ENCODE measurements around the gene FBH1. TPM values are rescaled to one million over a fixed set of nuclear protein-coding genes. Genes with fewer than 3 reads are reported as not detected.

The FBH1 gene
- total RNA-seq, 1 donor = 93.7 TPM

GRCh38 chr10:5985029-5985428 lies 95.0 kb downstream of the FBH1 start:
- H3K4me2 ChIP-seq (ENCODE audit: insufficient read depth, low read length) = no peak overlapping the region
- H2AFZ ChIP-seq (ENCODE audit: low read length) = no peak overlapping the region
- H3K4me1 ChIP-seq (ENCODE audit: insufficient read depth, low read length) = no peaks in the 10 kb centered on the region
- H3K27me3 ChIP-seq (ENCODE audit: insufficient read depth, low read length) = no peaks in the 10 kb centered on the region
- no peak overlapping the region for H3K4me3 ChIP-seq (ENCODE audit: insufficient read depth, low read length)
- no peak overlapping the region for H3K27ac ChIP-seq (ENCODE audit: low read depth, low read length)
- H4K20me1 ChIP-seq (ENCODE audit: insufficient read depth, low read length) = no peaks in the 10 kb centered on the region
- no peaks in the 10 kb centered on the region for H3K36me3 ChIP-seq (ENCODE audit: insufficient read depth, low read length)
- DNase-seq (ENCODE audit: insufficient read length, low spot score, missing footprints) = no peak
- TF ChIP-seq, protein P1, sequence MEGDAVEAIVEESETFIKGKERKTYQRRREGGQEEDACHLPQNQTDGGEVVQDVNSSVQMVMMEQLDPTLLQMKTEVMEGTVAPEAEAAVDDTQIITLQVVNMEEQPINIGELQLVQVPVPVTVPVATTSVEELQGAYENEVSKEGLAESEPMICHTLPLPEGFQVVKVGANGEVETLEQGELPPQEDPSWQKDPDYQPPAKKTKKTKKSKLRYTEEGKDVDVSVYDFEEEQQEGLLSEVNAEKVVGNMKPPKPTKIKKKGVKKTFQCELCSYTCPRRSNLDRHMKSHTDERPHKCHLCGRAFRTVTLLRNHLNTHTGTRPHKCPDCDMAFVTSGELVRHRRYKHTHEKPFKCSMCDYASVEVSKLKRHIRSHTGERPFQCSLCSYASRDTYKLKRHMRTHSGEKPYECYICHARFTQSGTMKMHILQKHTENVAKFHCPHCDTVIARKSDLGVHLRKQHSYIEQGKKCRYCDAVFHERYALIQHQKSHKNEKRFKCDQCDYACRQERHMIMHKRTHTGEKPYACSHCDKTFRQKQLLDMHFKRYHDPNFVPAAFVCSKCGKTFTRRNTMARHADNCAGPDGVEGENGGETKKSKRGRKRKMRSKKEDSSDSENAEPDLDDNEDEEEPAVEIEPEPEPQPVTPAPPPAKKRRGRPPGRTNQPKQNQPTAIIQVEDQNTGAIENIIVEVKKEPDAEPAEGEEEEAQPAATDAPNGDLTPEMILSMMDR (IDR thresholded peaks at IDR 0.05; ENCODE audit: extremely low read depth, low read depth, low read length) = no peak
- H3K79me2 ChIP-seq (ENCODE audit: insufficient read depth, low read length) = no peaks in the 10 kb centered on the region
- H3K9me3 ChIP-seq (ENCODE audit: low read depth, low read length) = no peaks in the 10 kb centered on the region

Other genes starting within 250 kb of the FBH1 start
- gene ASB13, start 223.6 kb upstream of the FBH1 start, total RNA-seq = 14.8 and 16.2 TPM in 2 replicates
- gene TASOR2, start 205.4 kb upstream of the FBH1 start, total RNA-seq = 92.8 and 97.4 TPM in 2 replicates
- gene GDI2, start 76.8 kb upstream of the FBH1 start, total RNA-seq = 684 and 730 TPM in 2 replicates
- gene ANKRD16, start 350 bp upstream of the FBH1 start, total RNA-seq = 7.2 and 9.4 TPM in 2 replicates
- gene IL15RA, start 87.3 kb downstream of the FBH1 start, total RNA-seq = 1.1 and 1.2 TPM in 2 replicates
- gene IL2RA, start 172.1 kb downstream of the FBH1 start, total RNA-seq = not detected in 2 replicates
- 29.3 and 31.8 TPM in 2 replicates for gene RBM17, start 198.8 kb downstream of the FBH1 start, total RNA-seq

Data from osteoblast (primary cell).